Activated CD8-positive, alpha-beta T cell treated with anti-CD3 and anti-CD28 coated beads for 36 hours (primary cell): ENCODE data around the gene MACROD2. TPM values are rescaled to one million over a fixed set of nuclear protein-coding genes. Genes with fewer than 3 reads are reported as not detected.

Source experiments
- ATAC-seq: fragments of 200-7000 bp; cut with Tn5 transposase; one replicate; pipeline ENCODE4 v1.10.0; 2021; ENCODE audit warnings: mild to moderate bottlenecking, moderate library complexity
- CTCF ChIA-PET: fragments of 350-600 bp; sonication (Branson Sonifier 250); formaldehyde crosslinking; loops from one replicate; lab custom pipeline; 2021; ENCODE audit warnings: antibody characterized with exemption; lab: Charles Lee
- POLR2A ChIA-PET: fragments of 350-600 bp; sonication (Branson Sonifier 250); formaldehyde crosslinking; loops from one replicate; lab custom pipeline; 2021; ENCODE audit warnings: antibody characterized with exemption; lab: Charles Lee
- DNase-seq: peaks from one replicate; pipeline ENCODE4 v3.0.0-alpha.2; 2020
- H3K27ac Mint-ChIP-seq: one replicate; pipeline ENCODE4 v1.8.0; 2021; ENCODE audit warnings: mild to moderate bottlenecking, mixed read lengths
- H3K27me3 Mint-ChIP-seq: one replicate; pipeline ENCODE4 v1.8.0; 2021; ENCODE audit warnings: mixed read lengths
- H3K36me3 Mint-ChIP-seq: one replicate; pipeline ENCODE4 v1.8.0; 2021; ENCODE audit warnings: low read depth, mixed read lengths
- H3K4me1 Mint-ChIP-seq: one replicate; pipeline ENCODE4 v1.8.0; 2021; ENCODE audit warnings: low read depth, mixed read lengths
- H3K4me3 Mint-ChIP-seq: one replicate; pipeline ENCODE4 v1.8.0; 2021; ENCODE audit warnings: mild to moderate bottlenecking, moderate library complexity, mixed read lengths
- H3K9me3 Mint-ChIP-seq: one replicate; pipeline ENCODE4 v1.8.0; 2021; ENCODE audit warnings: mixed read lengths
- CTCF ChIP-seq: fragments of 200-600 bp; IDR thresholded peaks from one replicate; pipeline ENCODE4 v1.8.0; 2022; ENCODE audit warnings: antibody characterized with exemption, mild to moderate bottlenecking
- intact Hi-C: fragments of 100-400 bp; cut with micrococcal nuclease; formaldehyde crosslinking; loops from one replicate; pipeline ENCODE4 v1.10.0; 2022
- total RNA-seq, 2 experiments: library from RNA; stranded (reverse); gene quantifications; one replicate each; pipeline ENCODE4 v1.2.3, GENCODE V29; 2021

MACROD2 gene
- total RNA-seq, 2 experiments from 2014 or later = not detected

GRCh38 chr20:14597206-14597715 lies 601.9 kb downstream of the MACROD2 start:
- DNase-seq (no peak), ATAC-seq (no peak)
- H3K4me1 Mint-ChIP-seq = no peaks in the 10 kb centered on the region
- no peaks in the 10 kb centered on the region for H3K36me3 Mint-ChIP-seq
- POLR2A ChIA-PET = no interaction called here
- no peak for TF ChIP-seq CTCF
- H3K27me3 Mint-ChIP-seq = no peaks in the 10 kb centered on the region
- no peak overlapping the region for H3K27ac Mint-ChIP-seq
- no peaks in the 10 kb centered on the region for H3K9me3 Mint-ChIP-seq
- no peak overlapping the region for H3K4me3 Mint-ChIP-seq
- CTCF ChIA-PET = no interaction called here
- intact Hi-C loops = no loop called here

GRCh38 chr20:14599613-14600012 lies 604.3 kb downstream of the MACROD2 start:
- no peak overlapping the region for H3K4me3 Mint-ChIP-seq
- H3K27me3 Mint-ChIP-seq = no peaks in the 10 kb centered on the region
- DNase-seq = no peak
- no peaks in the 10 kb centered on the region for H3K9me3 Mint-ChIP-seq
- no peak overlapping the region for H3K27ac Mint-ChIP-seq
- intact Hi-C loops = no loop called here
- ATAC-seq = no peak
- H3K36me3 Mint-ChIP-seq = no peaks in the 10 kb centered on the region
- no peak for TF ChIP-seq CTCF
- H3K4me1 Mint-ChIP-seq = no peaks in the 10 kb centered on the region
- CTCF ChIA-PET = interaction anchor here (1.4 kb wide), 1 partner anchor 9 kb away, joined by 7 read pairs; no protein-coding TSS in a partner anchor
- POLR2A ChIA-PET = no interaction called here

GRCh38 chr20:14600527-14600926 lies 605.2 kb downstream of the MACROD2 start:
- Mint-ChIP-seq H3K27me3 (no peaks in the 10 kb centered on the region), H3K4me3 (no peak overlapping the region), H3K9me3 (no peaks in the 10 kb centered on the region), H3K4me1 (no peaks in the 10 kb centered on the region), H3K27ac (no peak overlapping the region), H3K36me3 (no peaks in the 10 kb centered on the region)
- no peak for DNase-seq
- intact Hi-C loops = no loop called here
- CTCF ChIA-PET = interaction anchor here (1.4 kb wide), 1 partner anchor 10 kb away, joined by 7 read pairs; no protein-coding TSS in a partner anchor
- POLR2A ChIA-PET = no interaction called here
- no peak for ATAC-seq
- TF ChIP-seq CTCF = no peak

- Mint-ChIP-seq H3K36me3 (no peaks in the 10 kb centered on the region), H3K4me1 (no peaks in the 10 kb centered on the region), H3K4me3 (no peak overlapping the region), H3K27me3 (no peaks in the 10 kb centered on the region), H3K9me3 (peaks cover 3% of the 10 kb centered on the region), H3K27ac (no peak overlapping the region)
- CTCF ChIA-PET = no interaction called here
- DNase-seq = no peak
- intact Hi-C loops = no loop called here
- POLR2A ChIA-PET = no interaction called here
- TF ChIP-seq CTCF = no peak
- no peak for ATAC-seq
Measured at GRCh38 chr20:14604143-14604542, 608.8 kb downstream of the MACROD2 start.

GRCh38 chr20:14609328-14610221 lies 614.3 kb downstream of the MACROD2 start:
- intact Hi-C loops = no loop called here
- TF ChIP-seq CTCF = no peak
- CTCF ChIA-PET = no interaction called here
- H3K36me3 Mint-ChIP-seq = no peaks in the 10 kb centered on the region
- ATAC-seq (no peak), DNase-seq (no peak)
- H3K4me1 Mint-ChIP-seq = no peaks in the 10 kb centered on the region
- H3K9me3 Mint-ChIP-seq = peaks cover 3% of the 10 kb centered on the region
- H3K27ac Mint-ChIP-seq = no peak overlapping the region
- POLR2A ChIA-PET = no interaction called here
- H3K27me3 Mint-ChIP-seq = no peaks in the 10 kb centered on the region
- no peak overlapping the region for H3K4me3 Mint-ChIP-seq
